Endothelial cell of umbilical vein (primary cell): ENCODE results near the gene LTB4R. TPM values are rescaled to one million over a fixed set of nuclear protein-coding genes. Genes with fewer than 3 reads are reported as not detected.
"Not testable (repeated sequence)": the region's sequence is repeated elsewhere in the genome, so short reads cannot be mapped to it uniquely, and the experiment has no call there.

Experiments
- BruUV-seq: library from RNA; stranded (reverse); fragments of 400-500 nt; replicated peaks from 2 replicates; lab custom pipeline; 2021; lab: Mats Ljungman, UMichigan
- CTCF ChIA-PET: fragments of 300-600, 350-600 bp; sonication (Branson Sonifier 250); formaldehyde crosslinking; loops from one replicate; lab custom pipeline; 2021; ENCODE audit warnings: antibody characterized with exemption, inconsistent platforms; lab: Charles Lee
- POLR2A ChIA-PET: fragments of 300-600, 350-600 bp; sonication (Branson Sonifier 250); formaldehyde crosslinking; loops from one replicate; lab custom pipeline; 2021; ENCODE audit warnings: antibody characterized with exemption, inconsistent platforms; lab: Charles Lee
- DNase-seq: peaks from one replicate; pipeline ENCODE4 v3.0.0-alpha.2; 2011; ENCODE audit warnings: low read depth, low spot score
- FAIRE-seq: peaks from 2 replicates; lab custom pipeline; 2011; peaks lifted over from hg19 to GRCh38; lab: Jason Lieb, UNC
- H2AFZ ChIP-seq: 2 replicates; pipeline ENCODE4 v1.6.0; 2012; ENCODE audit warnings: low read depth, low read length, control low read depth, inconsistent platforms
- H3K27ac ChIP-seq: 2 replicates; pipeline ENCODE4 v1.5.1; 2011; ENCODE audit warnings: low read depth, mild to moderate bottlenecking, control low read depth, low read length, moderate library complexity; ENCODE audit not compliant: insufficient read depth
- H3K27me3 ChIP-seq, 2 experiments: 2 replicates each; pipeline versions ENCODE4 v1.6.0 to v1.6.1; 2011; ENCODE audit warnings: low read length in 2 of 2, mixed read lengths in 1 of 2; ENCODE audit not compliant: control insufficient read depth in 2 of 2, insufficient read depth in 2 of 2
- H3K36me3 ChIP-seq, 2 experiments: 2 replicates in 1 of 2; 3 replicates in 1 of 2; pipeline ENCODE4 v1.5.1; 2011; ENCODE audit warnings: low read length in 2 of 2, mild to moderate bottlenecking in 1 of 2, moderate library complexity in 1 of 2; ENCODE audit not compliant: control insufficient read depth in 2 of 2, insufficient read depth in 2 of 2; ENCODE audit errors: extremely low read depth in 1 of 2
- H3K4me1 ChIP-seq: 3 replicates; pipeline ENCODE4 v1.5.1; 2011; ENCODE audit warnings: mild to moderate bottlenecking, low read length; ENCODE audit not compliant: control insufficient read depth, insufficient read depth; ENCODE audit errors: extremely low read depth
- H3K4me2 ChIP-seq: 2 replicates; pipeline ENCODE4 v1.6.1; 2011; ENCODE audit warnings: low read length, control low read depth, mixed read lengths; ENCODE audit not compliant: insufficient read depth
- H3K4me3 ChIP-seq, 3 experiments: fragments of 200-600 bp in 1 of 3; sonication (generic), shearing (Covaris generic) in 1 of 3; replicated peaks in 1 of 3; 2 replicates each; pipeline ENCODE4 v1.5.1; 2011 to 2016; ENCODE audit warnings: control low read depth in 3 of 3, low read length in 3 of 3, mild to moderate bottlenecking in 2 of 3, inconsistent platforms in 1 of 3, low read depth in 1 of 3, moderate library complexity in 1 of 3; ENCODE audit not compliant: insufficient read depth in 1 of 3
- H3K79me2 ChIP-seq: 2 replicates; pipeline ENCODE4 v1.6.0; 2012; ENCODE audit warnings: low read length, inconsistent platforms; ENCODE audit not compliant: control insufficient read depth, insufficient read depth
- H3K9ac ChIP-seq: replicated peaks from 2 replicates; pipeline ENCODE3; 2011; ENCODE audit warnings: low read length, control low read depth; ENCODE audit not compliant: insufficient read depth; ENCODE audit errors: extremely low read depth
- H3K9me1 ChIP-seq: replicated peaks from 3 replicates; pipeline ENCODE4 v1.6.0; 2011; ENCODE audit warnings: mild to moderate bottlenecking, low read length; ENCODE audit not compliant: control insufficient read depth, insufficient read depth; ENCODE audit errors: extremely low read depth
- H3K9me3 ChIP-seq: replicated peaks from 2 replicates; pipeline ENCODE4 v1.5.1; 2012; ENCODE audit warnings: low read length, inconsistent platforms; ENCODE audit not compliant: control insufficient read depth, insufficient read depth
- H4K20me1 ChIP-seq: replicated peaks from 2 replicates; pipeline ENCODE3; 2011; ENCODE audit warnings: mild to moderate bottlenecking, low read length; ENCODE audit not compliant: control insufficient read depth, insufficient read depth; ENCODE audit errors: extremely low read depth
- CTCF ChIP-seq, 2 donors: IDR thresholded peaks; 1 replicate in 1 of 2; 2 replicates in 1 of 2; pipeline ENCODE4 v1.5.1; 2011; ENCODE audit warnings: low read length in 2 of 2, mild to moderate bottlenecking in 2 of 2, moderate library complexity in 2 of 2, control low read depth in 1 of 2, inconsistent platforms in 1 of 2, low read depth in 1 of 2; ENCODE audit not compliant: insufficient read depth in 1 of 2; ENCODE audit errors: extremely low read depth in 1 of 2
- POLR2A ChIP-seq: IDR thresholded peaks from 2 replicates; pipeline ENCODE4 v1.6.1; 2012; ENCODE audit warnings: low read depth, mild to moderate bottlenecking, control low read depth, low read length
- dilution Hi-C: fragments of 300-500 bp; cut with MboI; formaldehyde crosslinking; loops from one replicate; pipeline ENCODE4 v1.15.0; 2019; ENCODE audit warnings: low sequenced_read_pairs; ENCODE audit not compliant: extremely low pct_ligation_motif_present
- intact Hi-C: fragments of 100-400 bp; cut with micrococcal nuclease; formaldehyde crosslinking; loops from one replicate; pipeline ENCODE4 v1.10.0; 2022
- polyA plus RNA-seq, 4 experiments: library from polyadenylated mRNA; depleted of rRNA in 3 of 4; stranded (reverse) in 3 of 4; unstranded in 1 of 4; fragments of >200 nt; gene quantifications; 2 replicates each; pipeline versions ENCODE4 v1.2.1 to v1.2.3, GENCODE V29; 2011 to 2012; ENCODE audit warnings: missing spikeins in 1 of 4
- total RNA-seq: library from RNA; stranded (reverse); gene quantifications from 2 replicates; pipeline ENCODE4 v1.2.3, GENCODE V29; 2021

Gene LTB4R
- total and polyA plus RNA-seq, 2 donors (not counting 3 experiments of a cell fraction or from before 2014, with no cell fraction given), result 9.1 to 10.5 TPM

DNA sequence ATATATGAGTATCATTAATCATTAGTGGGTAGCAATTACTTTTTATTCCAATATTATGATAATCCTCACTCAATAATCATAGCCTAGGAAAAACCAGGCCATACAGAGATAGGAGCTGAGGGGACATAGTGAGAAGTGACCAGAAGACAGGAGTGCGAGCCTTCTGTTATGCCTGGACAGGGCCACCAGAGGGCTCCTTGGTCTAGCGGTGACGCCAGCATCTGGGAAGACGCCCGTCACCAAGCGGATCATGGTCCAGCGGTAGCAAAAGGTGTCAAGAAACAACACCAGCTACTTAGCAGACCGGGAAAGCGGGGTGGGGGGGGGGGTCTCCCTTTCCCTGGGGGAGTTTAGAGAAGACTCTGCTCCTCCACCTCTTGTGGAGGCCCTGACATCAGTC is 16.6 kb downstream of the LTB4R start:
- CTCF ChIA-PET, result interaction anchor here (0.7 to 20.1 kb wide), 4 partner anchors 8 to 106 kb away, joined by 3 to 811 read pairs (median 6); partner anchors contain the start of genes CBLN3 and KHNYN
- dilution Hi-C loops, H3K4me2 ChIP-seq, H3K9me1 ChIP-seq, H3K27me3 ChIP-seq, H3K79me2 ChIP-seq, DNase-seq, BruUV-seq, H3K27ac ChIP-seq, H3K9ac ChIP-seq, H3K9me3 ChIP-seq, FAIRE-seq, H3K4me3 ChIP-seq, H2AFZ ChIP-seq, POLR2A ChIA-PET, H4K20me1 ChIP-seq: not testable (repeated sequence)
- intact Hi-C loops, result loop anchor here (1.0 kb wide), 2 partner anchors 103 to 108 kb away; no protein-coding TSS in a partner anchor
- peaks cover 12% of the 10 kb centered on the region for H3K4me1 ChIP-seq
- peaks cover 0 to 16% of the 10 kb centered on the region in 2 experiments for H3K36me3 ChIP-seq
- peak; percentile 18 to 40 for TF ChIP-seq CTCF (IDR thresholded peaks at IDR 0.05; ENCODE audit: extremely low read depth in 1 of 2, insufficient read depth in 1 of 2, low read depth in 1 of 2, low read length in 2 of 2)

- H3K4me2 ChIP-seq, result no peak overlapping the region
- intact Hi-C loops (no loop called here), dilution Hi-C loops (no loop called here)
- BruUV-seq, result no TSS peak
- no peaks in the 10 kb centered on the region for H3K9me3 ChIP-seq
- peaks cover 17% of the 10 kb centered on the region for H3K4me1 ChIP-seq
- no peak overlapping the region for H3K9ac ChIP-seq
- ChIA-PET CTCF (interaction anchor here (1.2 to 20.1 kb wide), 2 partner anchors 32 to 105 kb away, joined by 5 to 811 read pairs; partner anchors contain the start of genes CBLN3 and KHNYN), POLR2A (no interaction called here)
- H2AFZ ChIP-seq, result no peak overlapping the region
- no peak overlapping the region for H3K27ac ChIP-seq
- no peak for TF ChIP-seq POLR2A
- H3K79me2 ChIP-seq, result no peaks in the 10 kb centered on the region
- no peaks in the 10 kb centered on the region for H4K20me1 ChIP-seq
- no peaks in the 10 kb centered on the region for H3K27me3 ChIP-seq
- no peak for FAIRE-seq
- no peak for DNase-seq
- H3K9me1 ChIP-seq, result no peaks in the 10 kb centered on the region
- H3K4me3 ChIP-seq, result no peak overlapping the region
- peaks cover 0 to 13% of the 10 kb centered on the region in 2 experiments for H3K36me3 ChIP-seq
Observed at GRCh38 chr14:24329073-24329663, 17.9 kb downstream of the LTB4R start.
